Activated naive CD4-positive, alpha-beta T cell treated with anti-CD3 and anti-CD28 coated beads, Interleukin-2, amount 50 U/mL, for 24 hours (primary cell): Measurements from ENCODE around the gene PDGFC.

Experiments used
- H3K27ac Mint-ChIP-seq: one replicate; pipeline ENCODE4 v1.8.0; 2021; ENCODE audit warnings: mild to moderate bottlenecking, mixed read lengths
- H3K27me3 Mint-ChIP-seq: one replicate; pipeline ENCODE4 v1.8.0; 2021; ENCODE audit warnings: mixed read lengths
- H3K36me3 Mint-ChIP-seq: one replicate; pipeline ENCODE4 v1.8.0; 2021; ENCODE audit warnings: mixed read lengths
- H3K4me1 Mint-ChIP-seq: one replicate; pipeline ENCODE4 v1.8.0; 2021; ENCODE audit warnings: mixed read lengths
- H3K4me3 Mint-ChIP-seq: one replicate; pipeline ENCODE4 v1.8.0; 2021; ENCODE audit warnings: mild to moderate bottlenecking, mixed read lengths
- H3K9me3 Mint-ChIP-seq: one replicate; pipeline ENCODE4 v1.8.0; 2021; ENCODE audit warnings: mixed read lengths

PDGFC gene

DNA sequence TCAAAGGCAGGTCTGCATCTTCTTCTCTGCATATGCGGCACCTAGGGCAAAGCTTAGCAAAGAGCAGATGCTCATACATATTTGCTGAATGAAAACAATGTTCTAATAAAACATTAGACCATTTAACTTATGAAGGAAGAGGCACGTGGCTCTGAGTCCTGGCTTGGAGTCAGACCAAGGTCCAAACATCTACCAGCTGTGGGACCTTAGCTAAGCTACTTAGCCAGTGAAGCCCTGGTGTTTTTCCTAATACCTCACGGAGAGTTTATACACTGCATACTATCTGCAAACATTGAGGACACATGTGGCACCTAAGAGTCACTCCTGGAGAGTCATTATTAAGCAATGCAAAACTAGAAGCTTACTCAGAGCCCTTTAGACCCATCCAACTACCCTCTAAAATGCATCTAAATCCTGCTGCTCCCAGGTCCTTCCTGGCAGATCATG is 9.0 kb downstream of the PDGFC start:
- Mint-ChIP-seq H3K36me3 (no peaks in the 10 kb centered on the region), H3K27ac (no peak overlapping the region)

DNA sequence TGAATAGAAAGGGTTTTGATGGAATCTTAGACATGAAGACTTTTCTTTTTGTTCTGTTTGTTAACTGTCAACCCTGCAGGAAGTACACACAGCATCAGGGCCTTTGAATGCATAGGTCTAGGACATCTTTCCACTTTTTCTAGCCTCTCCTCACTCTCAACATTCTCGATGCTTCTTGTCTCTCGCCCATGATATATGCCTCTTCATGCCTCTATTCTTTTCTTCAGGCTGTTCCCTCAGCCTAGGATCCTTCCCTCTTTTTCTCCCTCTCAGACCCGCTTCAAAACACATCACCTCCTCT is 9.6 kb downstream of the PDGFC start:
- Mint-ChIP-seq H3K27ac (no peak overlapping the region), H3K4me1 (no peaks in the 10 kb centered on the region), H3K4me3 (no peak overlapping the region), H3K9me3 (peaks cover 5% of the 10 kb centered on the region), H3K27me3 (peaks cover 7% of the 10 kb centered on the region), H3K36me3 (no peaks in the 10 kb centered on the region)

More for the DNA sequence above, 9.0 kb downstream of the PDGFC start:
- H3K4me1 Mint-ChIP-seq, result no peaks in the 10 kb centered on the region
- peaks cover 12% of the 10 kb centered on the region for H3K27me3 Mint-ChIP-seq
- H3K9me3 Mint-ChIP-seq, result peaks cover 11% of the 10 kb centered on the region
- no peak overlapping the region for H3K4me3 Mint-ChIP-seq

- Mint-ChIP-seq H3K4me1 (no peaks in the 10 kb centered on the region), H3K9me3 (no peaks in the 10 kb centered on the region)
Observed at GRCh38 chr4:156961196-156962057, 10.2 kb downstream of the PDGFC start.

DNA sequence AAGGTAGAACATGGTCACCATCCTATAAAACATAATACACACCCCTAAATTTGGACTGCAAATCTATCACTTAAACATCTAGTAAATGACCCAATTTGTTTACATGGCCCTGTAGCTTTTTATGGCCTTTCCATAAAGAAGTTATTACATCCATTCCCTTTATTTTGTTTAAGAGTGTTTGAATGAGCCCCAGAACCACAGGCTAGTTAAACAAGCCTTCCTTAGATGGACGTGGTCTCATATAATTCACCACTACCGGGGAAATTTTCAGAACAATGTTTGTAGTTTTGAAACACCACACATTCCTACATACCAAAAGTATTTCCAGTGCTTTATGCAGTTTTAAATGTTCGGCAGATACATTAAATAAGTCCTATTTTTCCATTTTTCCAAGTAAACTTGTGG is 12.3 kb downstream of the PDGFC start:
- H3K4me1 Mint-ChIP-seq, result no peaks in the 10 kb centered on the region

More at GRCh38 chr4:156961196-156962057, 10.2 kb downstream of the PDGFC start:
- no peaks in the 10 kb centered on the region for H3K36me3 Mint-ChIP-seq
- H3K4me3 Mint-ChIP-seq, result no peak overlapping the region
- H3K27ac Mint-ChIP-seq, result no peak overlapping the region
- H3K27me3 Mint-ChIP-seq, result peaks cover 3% of the 10 kb centered on the region

GRCh38 chr4:156958276-156959074 is 13.1 kb downstream of the PDGFC start:
- Mint-ChIP-seq H3K4me1 (no peaks in the 10 kb centered on the region), H3K9me3 (no peaks in the 10 kb centered on the region), H3K27me3 (no peaks in the 10 kb centered on the region), H3K36me3 (no peaks in the 10 kb centered on the region), H3K4me3 (no peak overlapping the region), H3K27ac (no peak overlapping the region)

More for the DNA sequence above, 12.3 kb downstream of the PDGFC start:
- H3K36me3 Mint-ChIP-seq, result no peaks in the 10 kb centered on the region
- H3K9me3 Mint-ChIP-seq, result no peaks in the 10 kb centered on the region
- no peak overlapping the region for H3K4me3 Mint-ChIP-seq
- no peaks in the 10 kb centered on the region for H3K27me3 Mint-ChIP-seq
- no peak overlapping the region for H3K27ac Mint-ChIP-seq

DNA sequence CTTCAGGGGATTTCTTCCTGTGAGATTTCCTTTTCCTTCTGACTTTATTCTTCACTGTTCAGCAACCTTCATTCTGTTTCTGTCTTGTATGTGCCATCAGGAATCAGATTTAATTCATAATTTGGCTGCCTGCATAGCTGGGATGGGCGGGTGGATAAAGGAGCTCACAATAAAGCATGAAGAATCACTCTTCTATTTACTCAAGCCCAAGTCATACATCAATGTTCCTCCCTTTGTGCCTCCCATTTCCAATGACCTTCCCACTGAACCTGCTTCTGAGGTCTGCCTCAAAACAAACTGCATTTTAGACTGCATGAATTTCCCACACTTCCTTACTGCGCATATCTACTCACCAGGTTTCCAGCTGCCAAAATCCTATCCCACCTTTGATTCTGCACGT is 14.0 kb downstream of the PDGFC start:
- H3K9me3 Mint-ChIP-seq, result no peaks in the 10 kb centered on the region
- no peaks in the 10 kb centered on the region for H3K4me1 Mint-ChIP-seq
- no peak overlapping the region for H3K4me3 Mint-ChIP-seq
- no peaks in the 10 kb centered on the region for H3K36me3 Mint-ChIP-seq
- no peaks in the 10 kb centered on the region for H3K27me3 Mint-ChIP-seq
- no peak overlapping the region for H3K27ac Mint-ChIP-seq

DNA sequence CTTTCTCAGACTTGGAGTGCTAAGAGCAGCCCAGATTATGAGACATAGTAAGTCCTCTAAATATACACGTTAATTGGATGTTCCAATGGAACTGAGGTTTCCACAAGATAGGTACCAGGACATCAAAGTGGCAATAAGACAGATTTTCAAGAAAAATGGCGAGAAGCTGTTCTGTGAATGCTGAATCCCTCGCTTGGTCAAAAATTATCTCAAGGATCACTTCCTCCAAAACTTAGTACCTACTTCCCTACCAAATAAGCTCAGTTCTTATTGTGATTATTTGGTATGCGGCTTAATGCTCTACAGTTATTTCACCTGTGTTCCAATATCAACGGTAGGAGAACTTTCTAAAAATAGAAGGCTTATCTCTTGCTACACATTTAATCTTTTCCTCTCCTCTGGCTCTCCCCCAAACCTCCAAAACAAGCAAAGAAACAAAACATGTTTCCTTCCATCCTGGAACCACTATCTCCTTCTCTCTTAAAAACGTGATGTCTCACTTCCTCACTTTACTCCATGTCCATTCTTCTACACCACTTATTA is 14.7 kb downstream of the PDGFC start:
- Mint-ChIP-seq H3K36me3 (no peaks in the 10 kb centered on the region), H3K4me1 (no peaks in the 10 kb centered on the region), H3K4me3 (no peak overlapping the region), H3K9me3 (no peaks in the 10 kb centered on the region), H3K27ac (no peak overlapping the region), H3K27me3 (no peaks in the 10 kb centered on the region)

GRCh38 chr4:156956359-156956758 is 15.2 kb downstream of the PDGFC start:
- no peaks in the 10 kb centered on the region for H3K36me3 Mint-ChIP-seq
- H3K27ac Mint-ChIP-seq, result no peak overlapping the region
- no peaks in the 10 kb centered on the region for H3K27me3 Mint-ChIP-seq
- no peaks in the 10 kb centered on the region for H3K4me1 Mint-ChIP-seq
- H3K9me3 Mint-ChIP-seq, result no peaks in the 10 kb centered on the region
- no peak overlapping the region for H3K4me3 Mint-ChIP-seq

GRCh38 chr4:156954587-156954986 is 17.0 kb downstream of the PDGFC start:
- no peak overlapping the region for H3K27ac Mint-ChIP-seq
- H3K4me1 Mint-ChIP-seq, result no peaks in the 10 kb centered on the region
- no peaks in the 10 kb centered on the region for H3K27me3 Mint-ChIP-seq
- no peaks in the 10 kb centered on the region for H3K9me3 Mint-ChIP-seq
- no peak overlapping the region for H3K4me3 Mint-ChIP-seq
- H3K36me3 Mint-ChIP-seq, result no peaks in the 10 kb centered on the region

DNA sequence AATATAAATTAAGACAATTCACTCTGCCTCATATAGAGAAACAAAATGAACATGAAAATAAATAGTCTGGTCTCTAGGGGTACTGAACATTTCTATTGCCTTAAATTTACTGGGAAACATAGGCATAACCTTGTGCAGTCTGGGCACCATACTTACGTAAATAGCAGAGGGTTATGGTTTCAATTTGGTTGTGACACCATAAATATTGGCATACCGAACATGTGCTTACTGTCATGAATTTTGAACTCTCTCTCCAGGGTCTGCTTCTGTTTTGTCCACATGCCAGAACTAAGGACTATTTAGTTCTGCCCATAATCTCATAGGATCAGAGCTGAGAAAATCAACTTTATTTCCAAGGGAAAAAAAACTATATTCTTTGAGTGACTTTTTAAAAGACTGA is 17.6 kb downstream of the PDGFC start:
- H3K4me3 Mint-ChIP-seq, result no peak overlapping the region
- H3K4me1 Mint-ChIP-seq, result no peaks in the 10 kb centered on the region
- H3K27ac Mint-ChIP-seq, result no peak overlapping the region
- H3K9me3 Mint-ChIP-seq, result no peaks in the 10 kb centered on the region
- H3K36me3 Mint-ChIP-seq, result no peaks in the 10 kb centered on the region
- H3K27me3 Mint-ChIP-seq, result no peaks in the 10 kb centered on the region

DNA sequence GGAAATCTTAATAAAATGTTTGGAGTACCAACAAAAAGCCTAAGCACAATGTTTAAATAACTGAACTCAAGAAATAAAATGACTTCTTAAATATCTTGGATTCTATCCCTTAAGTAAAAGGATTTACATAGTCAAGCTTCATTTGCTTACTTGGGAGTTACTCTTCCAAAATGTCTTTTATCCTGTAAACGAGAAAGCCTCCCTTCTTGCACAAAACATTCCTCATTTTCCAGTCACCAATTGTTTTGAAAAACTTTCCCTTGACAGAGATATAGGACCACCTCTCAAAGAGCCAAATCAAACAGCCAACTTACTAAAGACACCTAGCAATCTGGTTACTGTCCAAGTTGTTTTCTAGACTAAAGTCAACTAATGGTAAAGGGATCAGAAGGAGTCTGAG is 18.6 kb downstream of the PDGFC start:
- H3K36me3 Mint-ChIP-seq, result no peaks in the 10 kb centered on the region
- H3K4me1 Mint-ChIP-seq, result no peaks in the 10 kb centered on the region
- H3K4me3 Mint-ChIP-seq, result no peak overlapping the region
- no peaks in the 10 kb centered on the region for H3K9me3 Mint-ChIP-seq
- no peaks in the 10 kb centered on the region for H3K27me3 Mint-ChIP-seq
- no peak overlapping the region for H3K27ac Mint-ChIP-seq

DNA sequence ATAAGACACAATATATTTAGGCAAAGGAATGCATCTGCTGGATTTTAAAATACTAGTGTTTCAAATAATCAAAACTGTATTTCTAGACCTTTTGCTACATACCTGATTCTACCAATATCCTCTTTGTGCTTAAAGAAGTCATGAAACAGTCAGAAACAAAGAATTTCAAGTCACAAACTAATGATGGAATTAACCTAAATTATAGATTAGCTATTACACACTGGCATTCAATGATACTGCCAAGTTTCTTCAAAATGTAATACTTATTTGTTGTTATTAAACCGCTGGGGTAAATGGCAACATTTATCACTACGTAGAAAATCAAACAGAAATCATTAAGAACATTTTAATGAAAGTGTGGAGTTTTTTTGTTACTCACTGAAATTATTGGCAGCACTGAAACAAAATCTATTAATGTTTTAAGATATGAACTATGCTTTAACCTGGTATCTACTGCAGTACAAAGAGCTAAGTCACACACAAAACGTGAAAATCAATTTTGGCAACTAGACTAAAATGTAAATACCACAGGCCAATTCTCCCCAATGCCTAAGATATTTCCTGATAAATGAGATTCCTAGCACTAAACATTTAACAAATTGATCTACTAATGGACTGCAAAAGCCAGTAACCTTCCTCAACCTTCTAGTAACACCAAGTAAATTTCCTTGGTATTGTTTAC is 19.4 kb downstream of the PDGFC start:
- no peak overlapping the region for H3K27ac Mint-ChIP-seq
- H3K27me3 Mint-ChIP-seq, result no peaks in the 10 kb centered on the region
- H3K36me3 Mint-ChIP-seq, result no peaks in the 10 kb centered on the region
- no peaks in the 10 kb centered on the region for H3K9me3 Mint-ChIP-seq
- H3K4me3 Mint-ChIP-seq, result no peak overlapping the region
- no peaks in the 10 kb centered on the region for H3K4me1 Mint-ChIP-seq

- Mint-ChIP-seq H3K27me3 (no peaks in the 10 kb centered on the region), H3K27ac (no peak overlapping the region), H3K4me3 (no peak overlapping the region), H3K9me3 (no peaks in the 10 kb centered on the region), H3K36me3 (no peaks in the 10 kb centered on the region), H3K4me1 (no peaks in the 10 kb centered on the region)
Observed at GRCh38 chr4:156950948-156951347, 20.7 kb downstream of the PDGFC start.

DNA sequence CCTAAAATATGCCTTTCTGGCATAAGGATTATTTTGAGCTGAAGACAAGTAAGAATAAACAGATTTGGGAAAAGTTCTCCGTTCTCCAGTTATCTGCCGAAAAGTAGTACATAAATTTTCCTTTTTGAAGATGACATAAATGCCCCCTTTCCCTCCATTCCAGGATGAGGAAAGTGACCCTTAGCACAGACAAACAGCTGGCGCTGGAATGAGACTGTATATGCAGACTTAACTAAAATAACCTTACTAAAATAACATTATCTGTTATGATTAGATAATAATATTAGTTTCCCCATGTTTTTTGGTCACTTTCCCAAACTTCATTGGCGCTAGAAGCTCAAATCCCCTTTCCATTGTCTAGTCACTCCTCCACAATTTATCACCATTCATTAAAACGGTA is 21.5 kb downstream of the PDGFC start:
- no peak overlapping the region for H3K27ac Mint-ChIP-seq
- no peak overlapping the region for H3K4me3 Mint-ChIP-seq
- H3K9me3 Mint-ChIP-seq, result no peaks in the 10 kb centered on the region
- H3K36me3 Mint-ChIP-seq, result no peaks in the 10 kb centered on the region
- H3K4me1 Mint-ChIP-seq, result no peaks in the 10 kb centered on the region
- H3K27me3 Mint-ChIP-seq, result no peaks in the 10 kb centered on the region

- H3K27me3 Mint-ChIP-seq, result no peaks in the 10 kb centered on the region
- no peaks in the 10 kb centered on the region for H3K36me3 Mint-ChIP-seq
- H3K9me3 Mint-ChIP-seq, result no peaks in the 10 kb centered on the region
- no peaks in the 10 kb centered on the region for H3K4me1 Mint-ChIP-seq
- no peak overlapping the region for H3K27ac Mint-ChIP-seq
- H3K4me3 Mint-ChIP-seq, result no peak overlapping the region
Observed at GRCh38 chr4:156949373-156949814, 22.2 kb downstream of the PDGFC start.
